Measurements from ENCODE around the gene SRRM1.
A peak's percentile ranks its signal among the peaks of the same experiment; 100 is the strongest.
"Not testable (repeated sequence)": the region's sequence is repeated elsewhere in the genome, so short reads cannot be mapped to it uniquely, and the experiment has no call there.

Gene SRRM1

DNA sequence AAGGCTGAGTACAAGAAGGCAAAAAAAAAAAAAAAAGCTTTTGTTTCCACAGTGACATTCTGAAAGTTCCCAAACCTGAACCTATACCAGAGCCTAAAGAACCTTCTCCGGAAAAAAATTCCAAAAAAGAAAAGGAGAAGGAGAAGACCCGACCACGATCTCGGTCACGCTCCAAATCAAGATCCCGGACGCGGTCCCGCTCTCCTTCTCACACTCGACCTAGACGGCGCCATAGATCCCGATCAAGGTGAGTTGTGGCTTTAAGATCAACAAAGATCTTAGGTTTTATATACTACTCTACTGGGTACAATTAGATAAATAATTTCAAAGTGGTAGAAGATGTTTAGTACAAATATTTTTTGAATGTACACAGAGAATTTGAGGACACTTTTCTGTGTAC, 9.3 kb downstream of the SRRM1 start:
- DNase-seq, result no peak

DNA sequence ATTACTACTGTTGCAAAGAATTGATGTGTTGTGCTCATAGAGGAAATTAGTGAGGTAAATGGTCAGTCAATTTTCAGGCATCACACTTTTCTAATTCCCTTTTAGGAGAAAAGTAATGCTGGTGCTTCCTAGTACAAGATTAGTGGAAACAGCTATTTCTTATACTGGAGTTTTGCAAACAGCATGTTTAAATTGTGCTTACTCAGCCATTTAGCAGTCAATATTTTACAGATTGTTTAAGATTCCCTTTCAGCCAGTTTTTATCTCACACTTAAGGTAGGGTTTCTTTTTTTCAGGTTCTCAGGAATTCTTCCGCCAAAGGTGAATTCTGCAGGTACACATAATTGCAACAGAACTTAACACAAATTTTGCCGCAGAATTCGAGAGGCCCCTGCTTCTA, 10.9 kb downstream of the SRRM1 start:
- no peak for DNase-seq

DNA sequence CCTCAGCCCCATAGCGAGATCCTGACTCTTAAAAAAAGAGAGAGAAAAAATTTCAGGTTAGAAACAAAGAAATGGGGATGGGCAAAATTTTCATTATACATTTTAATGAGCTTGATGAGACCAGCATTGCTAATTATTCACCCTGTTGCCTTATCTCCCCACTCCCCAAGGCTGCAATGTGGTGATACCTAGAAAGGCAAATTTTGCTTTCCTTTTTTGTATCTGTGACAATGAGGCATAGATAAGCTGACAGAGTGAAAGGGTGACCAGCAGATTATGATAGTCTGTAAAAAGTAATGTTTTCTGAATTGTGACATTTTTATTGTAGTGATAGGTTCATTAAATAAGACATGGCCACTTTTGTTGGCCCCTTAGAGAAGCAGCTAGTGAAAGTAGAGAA, 12.9 kb downstream of the SRRM1 start:
- DNase-seq, result no peak

DNA sequence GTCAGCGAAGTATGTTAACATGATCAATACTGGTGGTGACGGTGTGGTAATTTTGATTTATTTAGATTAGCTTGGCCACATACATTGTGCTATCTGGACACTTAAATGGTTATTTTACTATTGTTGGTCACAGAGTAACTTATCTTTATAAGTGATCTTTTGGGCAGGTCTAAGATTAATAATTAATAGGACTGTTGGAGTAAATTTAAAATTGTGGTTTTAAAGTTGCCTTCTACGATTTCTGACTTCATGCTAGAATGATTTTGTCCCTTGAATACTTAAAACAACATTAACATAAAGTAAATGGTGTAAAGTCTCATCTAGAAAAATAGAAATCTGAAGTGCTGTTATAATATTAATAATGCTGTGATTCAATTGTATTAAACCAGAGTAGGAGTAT, 14.7 kb downstream of the SRRM1 start:
- no peak for DNase-seq

- DNase-seq, result no peak
Observed at GRCh38 chr1:24659166-24659904, 16.2 kb downstream of the SRRM1 start.

DNA sequence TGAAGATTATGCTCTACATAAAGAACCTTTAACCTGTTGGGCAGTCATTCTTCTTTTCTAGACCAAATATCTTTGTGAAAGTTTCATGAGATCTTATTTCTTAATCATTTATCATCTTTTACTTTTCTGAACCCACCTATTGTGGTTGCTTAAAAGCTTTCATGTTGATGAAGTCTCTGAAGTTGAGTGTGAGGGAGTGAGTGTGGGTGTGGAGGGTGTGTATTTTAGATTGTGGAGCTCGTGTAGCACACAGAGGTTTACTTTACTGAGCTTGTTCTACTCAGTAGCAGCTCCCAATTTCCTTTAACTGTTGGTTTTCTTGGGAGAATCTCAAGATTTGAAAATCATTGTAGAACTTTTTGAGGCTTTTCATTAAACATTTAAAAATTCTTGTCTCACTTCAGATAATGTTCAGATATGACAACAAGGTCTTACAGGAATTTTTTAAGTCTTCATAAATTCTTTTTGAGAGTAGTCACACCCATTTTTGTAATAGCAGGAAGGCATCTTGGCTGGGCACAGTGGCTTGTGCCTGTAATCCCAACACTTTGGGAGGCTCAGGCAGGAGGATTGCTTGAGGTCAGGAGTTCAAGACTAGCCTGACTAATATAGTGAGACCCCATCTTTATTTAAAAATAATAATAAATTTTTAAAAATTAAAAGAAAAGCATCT, 17.0 kb downstream of the SRRM1 start:
- DNase-seq, result no peak

- no peak for DNase-seq
Observed at GRCh38 chr1:24664507-24665033, 21.5 kb downstream of the SRRM1 start.

GRCh38 chr1:24666794-24667193, 23.7 kb downstream of the SRRM1 start:
- no peak for DNase-seq

DNA sequence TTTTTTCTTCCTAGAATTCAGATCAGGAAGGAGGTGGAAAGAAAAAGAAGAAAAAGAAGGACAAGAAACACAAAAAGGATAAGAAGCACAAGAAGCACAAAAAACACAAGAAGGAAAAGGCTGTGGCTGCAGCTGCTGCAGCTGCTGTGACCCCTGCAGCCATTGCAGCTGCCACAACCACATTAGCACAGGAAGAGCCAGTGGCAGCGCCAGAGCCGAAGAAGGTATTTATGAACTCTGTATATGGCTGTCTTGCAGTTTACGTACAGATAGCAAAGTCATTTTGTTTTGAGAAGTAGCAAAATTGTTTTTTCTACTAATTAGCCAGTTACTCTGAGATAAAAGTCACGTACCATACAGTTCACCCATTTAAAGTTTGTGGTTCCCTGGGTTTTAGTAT, 28.3 kb downstream of the SRRM1 start:
- DNase-seq, result not testable (repeated sequence)

DNA sequence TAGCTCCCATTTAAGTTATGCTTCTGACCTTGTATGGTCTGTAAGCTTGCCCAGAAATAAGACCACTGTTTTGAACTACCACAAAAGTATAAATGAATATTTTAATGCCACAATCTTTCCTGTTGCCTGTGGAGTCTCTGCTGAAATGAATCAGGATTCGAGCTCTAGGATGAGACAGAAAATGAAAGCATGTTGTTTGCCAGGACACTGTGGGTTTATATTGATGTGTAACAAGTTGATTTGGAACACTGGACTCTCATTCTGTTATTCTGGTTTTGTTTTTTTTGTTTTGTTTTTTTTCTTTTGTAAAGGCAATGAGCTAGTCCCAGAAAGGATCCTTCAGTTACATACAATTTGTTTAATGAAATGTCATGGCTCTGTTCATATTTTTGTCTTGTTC, 29.6 kb downstream of the SRRM1 start:
- not testable (repeated sequence) for DNase-seq

DNA sequence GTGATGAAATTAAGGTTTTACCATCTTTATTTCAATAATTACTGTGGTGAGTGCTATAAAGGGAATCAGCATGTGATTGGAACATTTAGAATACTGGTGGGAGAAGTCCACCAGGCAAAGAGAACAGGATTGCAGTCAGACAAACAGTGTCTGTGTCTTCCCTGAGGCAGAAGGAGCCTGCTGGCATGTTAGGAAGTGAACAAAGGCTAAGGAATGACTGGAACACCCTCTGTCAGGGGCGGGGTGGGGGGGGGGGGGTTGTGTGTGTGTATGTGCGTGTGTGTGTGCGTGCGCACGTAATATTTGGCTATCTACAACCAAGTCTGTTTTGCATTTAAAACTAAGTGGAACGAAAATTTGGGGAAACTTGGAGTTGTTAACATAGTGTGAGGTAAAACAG, 30.2 kb downstream of the SRRM1 start:
- DNase-seq, result no peak

DNA sequence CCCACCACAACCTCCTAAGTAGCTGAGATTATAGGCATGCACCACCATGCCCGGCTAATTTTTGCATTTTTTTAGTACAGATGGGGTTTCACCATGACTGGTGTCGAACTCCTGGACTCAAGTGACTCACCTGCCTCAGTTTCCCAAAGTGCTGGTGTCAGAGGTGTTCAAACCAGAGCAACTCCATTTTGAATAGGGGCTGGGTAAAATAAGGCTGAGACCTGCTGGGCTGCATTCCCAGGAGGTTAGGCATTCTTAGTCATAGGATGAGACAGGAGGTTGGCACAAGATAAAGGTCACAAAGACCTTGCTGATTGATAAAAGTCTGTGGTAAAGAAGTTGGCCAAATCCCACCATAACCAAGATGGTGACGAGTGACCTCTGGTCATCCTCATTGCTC, 35.3 kb downstream of the SRRM1 start:
- DNase-seq, result not testable (repeated sequence)

DNA sequence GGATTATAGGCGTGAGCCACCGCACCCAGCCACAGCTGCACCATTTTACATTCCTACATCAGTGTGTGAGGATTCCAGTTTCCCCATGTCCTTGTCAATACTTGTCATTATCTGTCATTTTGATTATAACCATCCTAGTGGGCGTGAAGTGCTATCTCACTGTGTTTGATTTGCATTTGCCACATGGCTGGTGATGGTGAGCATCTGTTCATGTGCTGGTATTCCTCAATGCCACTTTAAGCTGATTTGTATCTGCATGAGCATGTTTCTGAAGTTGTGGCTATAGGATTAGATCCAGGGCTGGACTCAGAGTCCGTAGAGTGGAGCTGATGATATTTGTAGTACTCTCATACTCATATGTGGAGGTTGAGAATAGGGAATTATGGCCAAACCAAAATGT, 36.6 kb downstream of the SRRM1 start:
- DNase-seq, result no peak

- no peak for DNase-seq
Observed at GRCh38 chr1:24683713-24684162, 40.6 kb downstream of the SRRM1 start.

GRCh38 chr1:24688033-24688432, 44.9 kb downstream of the SRRM1 start:
- no peak for DNase-seq

DNA sequence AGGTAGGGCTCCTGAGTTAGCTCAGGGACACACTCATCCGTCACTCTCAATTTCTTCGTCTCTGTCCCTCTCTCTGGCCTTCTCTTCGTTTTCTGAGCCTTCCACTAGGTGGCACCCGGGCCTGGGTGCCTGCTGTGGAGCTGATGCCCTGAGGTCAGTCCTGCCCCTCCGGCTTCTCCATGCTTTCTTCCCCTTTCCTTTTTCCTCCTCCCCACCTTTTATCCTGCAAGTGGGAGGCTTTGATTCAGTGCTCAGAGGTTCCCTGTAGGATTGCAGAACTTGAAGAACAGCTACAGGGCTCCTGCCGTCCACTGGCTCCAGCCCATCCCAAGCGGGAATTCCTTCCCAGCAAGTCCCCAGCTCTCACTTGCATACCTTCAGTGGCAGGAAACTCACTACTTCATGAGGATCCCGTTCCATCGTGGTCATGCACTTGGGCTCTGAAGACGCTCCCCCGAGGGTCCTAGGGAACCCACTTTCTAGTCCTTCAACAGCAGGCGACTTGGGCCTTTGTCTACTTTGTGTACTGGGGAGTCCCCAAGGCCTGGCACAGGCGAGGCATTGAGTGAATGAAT, 45.6 kb downstream of the SRRM1 start:
- DNase-seq, result peak; percentile 31

DNA sequence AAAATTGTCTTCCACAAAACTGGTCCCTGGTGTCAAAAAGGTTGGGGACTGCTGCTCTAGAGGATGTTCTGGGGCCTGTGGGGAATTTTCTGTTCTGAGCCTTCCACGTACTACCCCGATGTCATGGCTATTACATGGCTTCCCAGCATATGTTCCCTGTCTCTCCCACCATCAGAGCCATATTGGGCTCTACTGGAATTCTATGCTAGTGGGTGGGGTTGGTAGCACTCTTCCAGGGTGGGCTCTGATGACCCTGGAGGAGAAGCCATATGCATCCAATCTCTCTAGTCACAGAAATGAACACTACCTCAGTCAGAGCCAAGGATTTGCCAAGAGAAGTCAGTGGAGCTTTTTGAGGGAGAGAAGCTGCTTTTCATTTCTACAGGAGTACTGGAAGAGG, 47.9 kb downstream of the SRRM1 start:
- DNase-seq, result no peak

GRCh38 chr1:24692351-24692980, 49.4 kb downstream of the SRRM1 start:
- no peak for DNase-seq

GRCh38 chr1:24693827-24694379, 50.8 kb downstream of the SRRM1 start:
- DNase-seq, result no peak

- DNase-seq, result peak; percentile 89
Observed at GRCh38 chr1:24694380-24694843, 51.3 kb downstream of the SRRM1 start.

- DNase-seq, result no peak
Observed at GRCh38 chr1:24695202-24695974, 52.3 kb downstream of the SRRM1 start.

DNA sequence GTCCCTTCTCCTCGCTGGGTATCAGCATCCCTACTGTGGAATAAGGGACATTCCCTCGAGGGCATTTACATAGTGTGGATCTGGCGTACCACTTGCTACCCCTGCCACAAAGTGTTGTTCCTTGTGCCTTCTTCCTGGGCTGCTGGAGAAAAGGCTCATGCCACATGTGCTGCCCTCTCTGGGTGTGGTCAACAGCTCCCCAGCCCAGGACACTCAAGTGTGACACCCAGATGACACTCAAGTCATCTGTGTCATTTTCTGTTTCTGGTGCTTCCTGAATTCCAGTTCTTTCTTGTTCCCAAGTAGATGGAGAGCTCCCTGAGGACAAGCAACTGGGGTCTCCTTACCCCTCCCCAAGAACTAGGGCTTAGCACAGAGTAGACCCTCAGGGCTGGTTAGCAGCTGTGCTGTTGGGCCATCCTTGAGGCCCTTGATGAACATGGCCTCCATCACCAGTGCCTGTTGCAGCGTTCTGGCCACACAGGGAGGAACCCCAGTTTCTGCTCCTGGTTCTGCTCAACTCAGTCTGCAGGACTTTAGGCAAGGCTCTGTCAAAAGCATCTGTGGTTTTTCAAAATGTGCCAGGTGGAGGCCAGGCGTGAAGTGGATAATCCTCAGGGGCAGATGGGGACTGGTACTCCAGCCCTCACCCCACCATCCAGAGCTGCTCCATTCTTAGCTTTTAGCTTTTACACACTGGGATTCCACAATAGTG, 53.1 kb downstream of the SRRM1 start:
- no peak for DNase-seq

All from NCI-H2081 treated with DMSO at 0.1 percent for 48 hours (cell line).